Stimulated activated naive CD4-positive, alpha-beta T cell treated with Interleukin-2 at 50 U/mL for 16 hours (primary cell): Measurements from ENCODE around the gene LIPK.

Experiments
- DNase-seq: peaks from one replicate; lab custom pipeline; 2025; lab: John Stamatoyannopoulos, UW

Gene LIPK

DNA sequence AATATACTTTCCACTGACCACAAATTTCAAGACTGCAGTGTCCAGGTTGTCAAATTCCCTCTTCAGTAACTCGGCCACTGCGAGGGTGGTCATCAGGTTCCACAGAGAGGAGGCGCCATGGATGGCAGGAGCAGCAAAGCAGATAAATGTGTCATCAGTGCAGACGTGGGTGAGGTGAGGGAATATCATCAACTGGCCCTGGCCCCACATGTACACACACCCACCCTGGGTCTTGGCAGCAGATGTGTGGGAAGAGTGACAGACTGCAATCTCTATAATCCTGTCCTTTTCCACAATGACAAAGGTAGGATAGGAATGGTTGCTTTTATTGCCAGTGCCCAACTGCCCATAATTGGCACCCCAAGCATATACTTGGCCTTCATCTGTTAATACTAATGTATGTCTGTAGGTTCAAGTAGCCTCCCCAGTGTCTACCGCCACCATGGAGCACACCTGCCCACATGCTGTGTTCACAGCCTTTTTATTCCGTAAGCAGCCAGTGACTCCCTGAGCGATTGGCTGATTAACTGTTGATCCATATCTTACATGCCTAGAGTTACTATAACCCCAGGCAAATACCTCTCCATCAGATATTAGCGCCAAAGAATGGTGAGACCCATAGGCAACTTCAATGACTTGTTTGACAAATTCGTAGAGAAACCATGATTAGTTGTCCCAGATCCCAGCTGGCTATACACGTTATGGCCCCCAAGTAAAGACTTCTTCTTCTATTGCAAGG lies 80.2 kb downstream of the LIPK start:
- no peak for DNase-seq

GRCh38 chr10:88787463-88787862 lies 81.4 kb downstream of the LIPK start:
- no peak for DNase-seq

- no peak for DNase-seq
Measured at GRCh38 chr10:88788924-88789323, 82.9 kb downstream of the LIPK start.

- DNase-seq, result no peak
Measured at GRCh38 chr10:88791924-88792323, 85.9 kb downstream of the LIPK start.

DNA sequence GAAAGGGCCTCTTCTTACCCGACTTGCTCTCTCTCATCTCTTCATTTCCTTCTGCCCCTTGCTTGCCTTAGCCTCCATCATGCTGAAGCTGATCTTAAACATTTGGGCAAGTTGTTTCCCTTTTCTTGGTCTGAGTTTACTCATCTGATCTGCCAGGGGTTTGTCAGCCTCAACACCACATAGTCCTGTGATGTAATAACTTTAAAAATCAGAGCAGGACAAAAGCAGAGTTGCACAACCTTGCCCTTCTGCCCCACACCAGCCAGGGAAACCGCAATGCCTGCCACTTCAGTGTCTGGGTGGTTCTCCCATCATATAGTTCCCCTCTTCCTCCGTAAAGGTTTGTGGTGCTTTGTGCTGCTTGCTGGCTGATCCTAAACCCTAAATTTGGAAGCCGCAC lies 86.6 kb downstream of the LIPK start:
- DNase-seq, result no peak

DNA sequence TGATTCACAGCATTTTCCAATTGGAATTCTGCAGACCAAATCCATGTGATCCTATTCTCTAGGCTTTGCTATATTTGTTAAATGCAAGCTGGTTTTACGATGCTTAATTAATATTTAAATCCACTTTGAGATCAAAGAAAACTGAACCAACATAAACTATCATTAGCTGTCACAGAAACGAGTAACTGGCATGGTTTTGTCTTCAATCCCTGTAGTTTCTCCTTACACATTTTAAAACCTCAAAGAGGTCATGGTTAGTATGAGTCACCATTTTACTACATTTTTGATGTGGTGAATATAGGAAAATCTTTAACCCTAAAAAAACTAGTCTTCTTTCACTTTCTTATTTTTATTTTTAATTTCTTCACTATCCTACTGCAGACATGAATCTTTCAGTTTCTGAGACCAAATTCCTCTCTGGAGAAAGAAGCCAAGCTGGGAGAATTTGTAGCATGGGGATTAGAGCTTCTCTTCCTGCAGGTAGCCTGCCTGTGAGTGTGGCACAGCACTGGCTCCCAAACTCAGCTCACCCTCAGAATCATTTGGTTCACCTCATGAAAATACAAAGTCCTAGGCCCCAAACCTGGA lies 87.8 kb downstream of the LIPK start:
- no peak for DNase-seq

GRCh38 chr10:88794731-88795130 lies 88.7 kb downstream of the LIPK start:
- no peak for DNase-seq

DNA sequence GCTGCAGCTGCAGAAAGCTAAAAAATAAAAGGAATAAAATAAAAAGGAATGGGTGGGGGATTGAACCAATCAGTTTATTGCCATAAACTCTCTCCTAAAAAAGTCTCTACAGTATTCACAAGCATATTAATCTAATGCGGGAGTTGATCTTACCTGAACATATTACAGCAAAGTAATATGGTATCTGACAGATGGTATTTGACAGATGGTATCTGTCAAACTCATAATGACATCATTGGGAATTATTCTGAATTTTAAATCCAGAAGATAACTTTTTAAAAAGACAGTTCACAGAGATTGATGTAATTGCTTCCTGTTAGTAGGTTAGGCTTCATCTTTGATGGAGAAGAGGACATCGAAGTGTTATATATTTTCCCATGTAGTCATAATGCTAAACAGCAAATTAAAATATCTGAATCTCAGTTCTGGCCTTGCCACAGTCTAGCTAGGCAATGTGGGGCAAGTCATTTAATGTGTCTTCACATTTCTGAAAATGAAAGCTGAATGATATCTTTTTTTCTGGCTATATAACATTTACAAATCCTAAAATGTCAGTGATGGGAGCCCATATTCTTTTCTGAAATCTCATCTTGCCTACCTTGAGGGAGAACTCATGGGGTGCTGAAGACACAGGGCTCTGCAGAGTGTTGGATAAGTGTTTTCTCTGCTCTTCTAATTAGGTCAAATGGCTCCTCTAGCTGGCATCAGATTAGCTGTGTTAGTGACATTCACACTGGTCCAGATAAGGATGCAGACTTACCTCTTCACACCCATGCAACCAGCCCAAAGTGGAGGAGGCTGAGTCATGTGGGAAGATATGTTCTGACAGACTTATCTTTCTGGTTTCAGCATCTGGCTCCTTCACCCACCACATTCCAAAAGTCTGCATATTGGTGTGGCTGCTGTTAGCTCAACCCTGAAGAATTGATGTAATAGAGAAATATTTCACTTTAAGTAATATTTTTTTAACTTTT lies 94.4 kb downstream of the LIPK start:
- no peak for DNase-seq
